OCI-LY7 (cell line): ENCODE results near the gene RGPD5. TPM values are rescaled to one million over a fixed set of nuclear protein-coding genes. Genes with fewer than 3 reads are reported as not detected.
"Not testable (repeated sequence)": the region's sequence is repeated elsewhere in the genome, so short reads cannot be mapped to it uniquely, and the experiment has no call there.

Source experiments
- Bru-seq: library from RNA; stranded (reverse); fragments of 400-500 nt; gene quantifications from one replicate; lab custom pipeline; 2021; lab: Mats Ljungman, UMichigan
- BruChase-seq, 2 experiments: library from RNA; stranded (reverse); fragments of 400-500 nt; gene quantifications; one replicate each; lab custom pipeline; 2021; lab: Mats Ljungman, UMichigan
- BruUV-seq: library from RNA; stranded (reverse); fragments of 400-500 nt; replicated peaks from 2 replicates; lab custom pipeline; 2021; lab: Mats Ljungman, UMichigan
- CTCF ChIA-PET: fragments of 300-600 bp; sonication (Branson Sonifier 250); formaldehyde crosslinking; loops from one replicate; lab custom pipeline; 2022; ENCODE audit warnings: antibody characterized with exemption; ENCODE audit not compliant: unreplicated experiment; lab: Charles Lee
- POLR2A ChIA-PET: fragments of 300-600 bp; sonication (Branson Sonifier 250); formaldehyde crosslinking; loops from one replicate; lab custom pipeline; 2022; ENCODE audit warnings: antibody characterized with exemption; lab: Charles Lee
- DNase-seq: peaks from one replicate; pipeline ENCODE4 v3.0.0-alpha.2; 2015; ENCODE audit warnings: low spot score
- H2AFZ ChIP-seq: fragments of 200-600 bp; sonication (generic), shearing (Covaris generic); 2 replicates; pipeline ENCODE4 v1.6.1; 2014; ENCODE audit warnings: mild to moderate bottlenecking, antibody characterized with exemption, low read length, moderate library complexity
- H3K27ac ChIP-seq: fragments of 200-600 bp; sonication (generic); 2 replicates; pipeline ENCODE4 v1.5.1; 2014; ENCODE audit warnings: mixed run types, low read depth, mild to moderate bottlenecking, moderate library complexity, low read length, inconsistent platforms; ENCODE audit not compliant: poor library complexity, severe bottlenecking
- H3K36me3 ChIP-seq: fragments of 200-600 bp; sonication (generic); 2 replicates; pipeline ENCODE4 v1.6.1; 2014; ENCODE audit warnings: mild to moderate bottlenecking, antibody characterized with exemption, low read length, moderate library complexity, mixed read lengths; ENCODE audit not compliant: insufficient read depth
- H3K4me1 ChIP-seq: fragments of 200-600 bp; sonication (generic); 2 replicates; pipeline ENCODE4 v1.5.1; 2014; ENCODE audit warnings: mild to moderate bottlenecking, low read length; ENCODE audit not compliant: insufficient read depth, poor library complexity, severe bottlenecking
- H3K4me2 ChIP-seq: fragments of 200-600 bp; sonication (generic); 2 replicates; pipeline ENCODE4 v1.6.1; 2014; ENCODE audit warnings: mild to moderate bottlenecking, low read length
- H3K4me3 ChIP-seq: fragments of 200-600 bp; sonication (generic); 2 replicates; pipeline ENCODE4 v1.5.1; 2014; ENCODE audit warnings: mild to moderate bottlenecking, low read depth, low read length; ENCODE audit not compliant: poor library complexity, severe bottlenecking
- H3K79me2 ChIP-seq: fragments of 200-600 bp; sonication (generic); 2 replicates; pipeline ENCODE4 v1.6.1; 2016; ENCODE audit warnings: low read depth, mild to moderate bottlenecking, low read length, moderate library complexity, mixed read lengths; ENCODE audit not compliant: insufficient read depth
- H3K9me2 ChIP-seq: fragments of 200-600 bp; sonication (generic); 2 replicates; pipeline ENCODE4 v1.6.1; 2016; ENCODE audit warnings: mild to moderate bottlenecking, low read length, mixed read lengths; ENCODE audit not compliant: insufficient read depth
- H3K9me3 ChIP-seq: fragments of 200-600 bp; sonication (generic); 2 replicates; pipeline ENCODE4 v1.6.1; 2014; ENCODE audit warnings: mild to moderate bottlenecking, mixed run types, low read length, mixed read lengths
- H4K20me1 ChIP-seq: fragments of 200-600 bp; sonication (generic); 2 replicates; pipeline ENCODE4 v1.6.1; 2014; ENCODE audit warnings: mild to moderate bottlenecking, antibody characterized with exemption, low read length, moderate library complexity, mixed read lengths; ENCODE audit not compliant: insufficient read depth
- intact Hi-C: fragments of 100-400 bp; cut with micrococcal nuclease; formaldehyde crosslinking; loops from one replicate; pipeline ENCODE4 v1.10.0; 2022; ENCODE audit not compliant: unreplicated experiment
- long read RNA-seq: library from polyadenylated mRNA; stranded (forward); transcript quantifications from one replicate; pipeline ENCODE4 v2.0.0, GENCODE V29; 2022
- total RNA-seq, 2 experiments: library from RNA; depleted of rRNA in 1 of 2; stranded (reverse); fragments of >200 nt in 1 of 2; shearing (Covaris generic) in 1 of 2; gene quantifications; 2 replicates each; pipeline ENCODE4 v1.2.3, GENCODE V29; 2014 to 2022

Gene RGPD5
- total RNA-seq (2014; rRNA removed; shearing (Covaris generic)) (0.21 and 0.98 TPM in 2 replicates), total RNA-seq (2022) (2.1 and 4.6 TPM in 2 replicates), Bru-seq, nascent RNA (not detected), BruChase-seq, experiment 1, labeled RNA remaining after a 6-hour chase (not detected), BruChase-seq, experiment 2, labeled RNA remaining after a 2-hour chase (not detected)
- long read RNA-seq, result 0 reads

DNA sequence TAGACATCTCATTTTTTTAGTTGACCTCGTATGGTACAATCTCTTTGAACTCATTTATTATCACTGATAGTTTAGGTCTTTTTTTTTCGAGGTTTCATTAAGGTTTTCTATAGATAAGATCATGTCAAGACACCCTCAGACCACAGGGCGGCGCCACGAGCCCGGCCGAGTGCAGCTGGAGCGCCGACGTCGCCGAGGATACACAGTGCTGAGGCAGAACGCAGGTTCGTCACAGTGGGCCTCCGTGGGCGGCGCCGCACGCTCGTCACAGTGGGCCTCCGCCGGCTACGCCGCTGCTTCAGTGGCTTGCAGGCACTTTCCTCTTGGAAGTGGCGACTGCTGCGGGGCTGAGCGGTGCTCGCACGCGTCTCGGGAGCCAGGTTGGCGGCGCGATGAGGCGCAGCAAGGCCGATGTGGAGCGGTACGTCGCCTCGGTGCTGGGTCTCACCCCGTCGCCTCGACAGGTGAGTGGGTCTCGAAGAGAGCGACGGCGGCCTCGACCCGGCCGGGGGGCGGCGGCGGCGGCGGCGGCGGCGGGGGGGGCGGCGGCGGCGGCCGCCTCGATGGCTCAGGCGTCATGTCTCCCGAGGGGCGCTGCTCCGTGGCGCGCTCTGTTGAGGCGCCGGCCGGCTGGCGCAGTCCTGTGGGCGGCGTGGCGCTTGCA, at the start of gene RGPD5:
RGPD5 (plus strand) TSS at position 232 of the 664 bp plus-strand sequence; CDS start at position 393, 161 bp downstream.
- H3K79me2 ChIP-seq, DNase-seq, H3K4me1 ChIP-seq, H2AFZ ChIP-seq, H3K9me2 ChIP-seq, intact Hi-C loops, H3K36me3 ChIP-seq, BruUV-seq, H3K27ac ChIP-seq, POLR2A ChIA-PET, H4K20me1 ChIP-seq, H3K4me3 ChIP-seq, H3K4me2 ChIP-seq, H3K9me3 ChIP-seq, CTCF ChIA-PET: not testable (repeated sequence)

DNA sequence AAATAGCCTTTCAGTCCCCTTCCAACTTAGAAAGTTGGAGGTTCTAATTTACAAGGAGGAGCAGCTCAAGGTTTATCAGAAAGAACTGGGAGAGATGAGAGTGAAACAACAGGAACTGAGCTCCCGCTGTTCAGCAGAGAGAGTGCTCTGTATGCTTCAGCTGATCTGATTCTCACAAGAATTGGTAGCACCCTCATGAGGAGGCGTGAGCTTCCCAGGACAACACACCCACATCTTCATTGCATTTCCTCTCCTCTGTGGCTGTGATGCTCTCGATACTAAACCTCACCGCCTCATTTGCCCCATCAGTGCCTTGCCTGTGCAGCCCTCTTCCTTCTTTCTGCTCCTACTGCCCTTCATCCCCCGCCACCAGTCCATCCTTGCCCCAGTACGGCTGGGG, 42.5 kb upstream of the RGPD5 start:
- H3K4me1 ChIP-seq, H3K27ac ChIP-seq, H3K4me3 ChIP-seq, CTCF ChIA-PET, POLR2A ChIA-PET, H3K79me2 ChIP-seq, H3K36me3 ChIP-seq, H2AFZ ChIP-seq, H3K9me3 ChIP-seq, H3K4me2 ChIP-seq, H3K9me2 ChIP-seq, BruUV-seq, intact Hi-C loops, DNase-seq, H4K20me1 ChIP-seq: not testable (repeated sequence)

DNA sequence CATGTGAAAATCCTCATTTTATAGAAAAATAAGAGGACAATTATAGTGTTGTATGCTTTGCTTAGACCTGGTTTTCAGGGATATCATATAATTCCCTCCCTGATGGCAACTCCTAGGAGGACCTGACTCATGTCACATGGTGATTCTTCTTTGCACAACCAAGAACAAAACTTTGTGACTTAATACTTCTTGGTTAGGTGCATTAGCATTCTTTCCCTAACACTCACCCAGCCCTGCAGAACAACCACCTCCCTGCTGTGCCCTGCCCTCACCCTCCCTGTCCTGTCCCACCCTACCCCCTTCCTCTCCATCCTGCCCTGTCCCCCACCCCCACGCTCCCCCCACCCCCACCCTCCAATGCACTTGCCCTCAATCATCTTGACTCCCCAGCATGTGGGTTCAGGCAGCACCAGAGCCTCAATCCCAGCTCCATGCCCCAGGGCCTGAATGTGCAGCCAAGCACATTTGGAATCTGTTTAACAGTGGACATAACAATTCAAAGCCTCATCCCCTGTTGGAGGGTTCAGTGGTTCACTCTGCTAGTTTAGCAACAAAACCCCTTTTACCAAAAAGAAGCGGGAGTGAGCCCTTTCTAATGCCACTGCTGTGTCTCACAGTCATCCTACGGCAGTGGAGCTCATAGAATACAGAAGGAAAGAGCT, 36.8 kb upstream of the RGPD5 start:
- H3K9me3 ChIP-seq, H3K36me3 ChIP-seq, POLR2A ChIA-PET, H3K27ac ChIP-seq, BruUV-seq, intact Hi-C loops, H3K4me3 ChIP-seq, H2AFZ ChIP-seq, H3K4me1 ChIP-seq, H3K9me2 ChIP-seq, CTCF ChIA-PET, H4K20me1 ChIP-seq, H3K79me2 ChIP-seq, H3K4me2 ChIP-seq, DNase-seq: not testable (repeated sequence)

DNA sequence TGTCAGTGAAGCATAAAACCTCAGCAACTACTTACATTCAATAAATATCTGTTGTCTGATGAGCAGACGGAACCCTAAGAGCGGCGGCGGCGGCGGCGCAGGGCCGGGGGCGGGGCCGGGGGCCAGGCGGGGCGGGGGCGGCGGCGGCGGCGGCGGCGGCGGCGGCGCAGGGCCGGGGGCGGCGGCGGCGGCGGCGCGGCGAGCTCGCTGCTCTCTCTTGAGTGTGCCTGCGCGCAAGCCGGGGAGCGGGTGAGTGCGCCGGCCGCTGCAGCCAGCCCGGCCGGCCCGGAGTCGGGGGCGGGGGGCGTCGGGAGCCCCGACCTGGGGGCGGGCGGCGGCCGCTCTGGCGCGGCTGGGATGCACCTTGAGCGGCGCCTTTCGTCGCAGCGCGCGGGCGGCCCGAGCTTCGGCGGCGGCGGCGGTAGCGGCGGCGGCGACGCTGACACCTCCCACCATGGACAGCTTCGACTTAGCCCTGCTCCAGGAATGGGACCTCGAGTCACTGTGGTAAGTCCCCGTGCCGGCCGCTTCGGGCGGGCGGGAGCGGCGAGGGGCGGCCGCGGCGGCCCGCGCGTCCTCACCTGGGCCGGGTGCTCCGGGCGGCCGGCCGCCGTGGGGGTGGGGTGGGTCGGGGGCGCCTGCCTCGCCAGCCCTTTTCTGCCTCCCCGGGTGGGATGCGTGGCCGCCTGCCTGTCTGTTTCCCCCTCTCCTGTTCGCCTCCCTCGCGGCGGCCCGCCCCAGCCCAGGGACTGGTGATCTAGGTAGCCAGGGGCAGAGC, 33.7 kb upstream of the RGPD5 start:
- BruUV-seq, H3K36me3 ChIP-seq, H3K4me3 ChIP-seq, H3K4me2 ChIP-seq, H4K20me1 ChIP-seq, H3K27ac ChIP-seq, POLR2A ChIA-PET, CTCF ChIA-PET, H3K4me1 ChIP-seq, H2AFZ ChIP-seq, H3K9me3 ChIP-seq, H3K79me2 ChIP-seq, intact Hi-C loops, H3K9me2 ChIP-seq, DNase-seq: not testable (repeated sequence)

DNA sequence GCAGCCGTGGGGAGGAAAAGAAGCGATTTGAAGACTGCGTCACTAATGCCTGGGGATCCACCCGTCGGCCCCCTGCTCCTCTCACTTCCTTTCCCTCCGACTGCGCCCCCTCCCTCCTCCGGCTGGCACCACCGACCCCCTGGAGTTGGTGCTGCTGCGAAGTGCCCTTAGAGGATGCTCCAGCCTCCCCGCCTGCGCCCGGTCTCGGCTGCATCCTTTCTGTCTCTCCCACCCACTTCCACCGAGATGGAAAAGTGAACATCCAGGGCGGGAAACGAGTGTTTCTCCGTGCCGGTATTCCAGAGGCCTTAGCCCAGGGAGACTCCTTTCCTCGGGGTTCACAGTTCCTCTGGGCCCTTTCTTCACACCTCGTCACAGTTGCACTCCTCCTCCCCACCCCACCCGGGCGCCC, 33.1 kb upstream of the RGPD5 start:
- H3K36me3 ChIP-seq, H3K9me2 ChIP-seq, BruUV-seq, H3K27ac ChIP-seq, intact Hi-C loops, CTCF ChIA-PET, H4K20me1 ChIP-seq, H3K9me3 ChIP-seq, H3K4me2 ChIP-seq, POLR2A ChIA-PET, H3K79me2 ChIP-seq, H2AFZ ChIP-seq, H3K4me1 ChIP-seq, DNase-seq, H3K4me3 ChIP-seq: not testable (repeated sequence)

DNA sequence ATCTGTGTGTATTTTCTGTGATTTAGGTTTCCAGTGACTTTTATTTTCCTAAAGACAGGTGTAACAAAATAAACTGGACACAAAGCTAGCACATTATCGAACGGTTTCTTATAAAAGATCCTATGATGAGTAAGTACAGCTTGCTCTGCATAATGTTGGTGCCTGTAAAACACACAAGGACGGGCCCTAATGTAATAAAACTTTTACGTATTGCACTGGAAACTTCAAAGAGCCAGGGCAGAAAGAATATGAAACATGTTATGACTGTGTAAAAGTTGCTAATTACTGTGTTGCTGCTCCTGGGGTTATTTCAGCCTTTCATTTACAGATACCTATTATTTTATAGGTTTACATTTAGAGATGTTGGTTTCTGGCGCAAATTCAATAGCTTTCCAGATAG, 32.1 kb upstream of the RGPD5 start:
- H3K9me3 ChIP-seq, H3K27ac ChIP-seq, H4K20me1 ChIP-seq, H3K9me2 ChIP-seq, H3K4me2 ChIP-seq, POLR2A ChIA-PET, H3K4me3 ChIP-seq, H3K4me1 ChIP-seq, DNase-seq, H2AFZ ChIP-seq, CTCF ChIA-PET, intact Hi-C loops, H3K79me2 ChIP-seq, BruUV-seq, H3K36me3 ChIP-seq: not testable (repeated sequence)
